Fibroblast of mammary gland (primary cell): Measurements from ENCODE around the gene FANCI.

Experiments
- DNase-seq: peaks from one replicate; pipeline ENCODE4 v3.0.0-alpha.2; 2010; ENCODE audit warnings: low read depth
- H3K4me3 ChIP-seq: 2 replicates; pipeline ENCODE4 v1.5.1; 2011; ENCODE audit warnings: low read depth, mild to moderate bottlenecking, low read length, moderate library complexity; ENCODE audit not compliant: control insufficient read depth
- CTCF ChIP-seq: conservative IDR thresholded peaks from 2 replicates; pipeline ENCODE4 v1.5.1; 2011; ENCODE audit warnings: low read depth, low read length, inconsistent platforms; ENCODE audit not compliant: control insufficient read depth, insufficient read depth

Gene FANCI

GRCh38 chr15:89356634-89357298 is 113.0 kb downstream of the FANCI start:
- DNase-seq, result no peak
- TF ChIP-seq CTCF, result peak; percentile 38

GRCh38 chr15:89358435-89358754 is 114.6 kb downstream of the FANCI start:
- no peak for TF ChIP-seq CTCF
- no peak for DNase-seq
- no peak overlapping the region for H3K4me3 ChIP-seq

More at GRCh38 chr15:89356634-89357298, 113.0 kb downstream of the FANCI start:
- no peak overlapping the region for H3K4me3 ChIP-seq

GRCh38 chr15:89358755-89359439 is 115.1 kb downstream of the FANCI start:
- peak; percentile 60 for DNase-seq
- peak; percentile 54 for TF ChIP-seq CTCF
- peak overlapping the region; percentile 40 for H3K4me3 ChIP-seq

- no peak for DNase-seq
- H3K4me3 ChIP-seq, result no peak overlapping the region
- no peak for TF ChIP-seq CTCF
These were observed 115.9 kb downstream of the FANCI start for GRCh38 chr15:89359471-89360293.

- TF ChIP-seq CTCF, result no peak
- no peak for DNase-seq
- no peak overlapping the region for H3K4me3 ChIP-seq
These were observed 116.7 kb downstream of the FANCI start for GRCh38 chr15:89360294-89360971.

- no peak for TF ChIP-seq CTCF
- H3K4me3 ChIP-seq, result no peak overlapping the region
- DNase-seq, result peak; percentile 47
These were observed 117.8 kb downstream of the FANCI start for GRCh38 chr15:89361451-89362202.
